ENCODE measurements around the gene CUL9. TPM values are rescaled to one million over a fixed set of nuclear protein-coding genes. Genes with fewer than 3 reads are reported as not detected.
"Not testable (repeated sequence)": the region's sequence is repeated elsewhere in the genome, so short reads cannot be mapped to it uniquely, and the experiment has no call there.

Gene CUL9
- total RNA-seq = 10 to 100 TPM; 26.2 to 50.9 (median 32.5) TPM

DNA sequence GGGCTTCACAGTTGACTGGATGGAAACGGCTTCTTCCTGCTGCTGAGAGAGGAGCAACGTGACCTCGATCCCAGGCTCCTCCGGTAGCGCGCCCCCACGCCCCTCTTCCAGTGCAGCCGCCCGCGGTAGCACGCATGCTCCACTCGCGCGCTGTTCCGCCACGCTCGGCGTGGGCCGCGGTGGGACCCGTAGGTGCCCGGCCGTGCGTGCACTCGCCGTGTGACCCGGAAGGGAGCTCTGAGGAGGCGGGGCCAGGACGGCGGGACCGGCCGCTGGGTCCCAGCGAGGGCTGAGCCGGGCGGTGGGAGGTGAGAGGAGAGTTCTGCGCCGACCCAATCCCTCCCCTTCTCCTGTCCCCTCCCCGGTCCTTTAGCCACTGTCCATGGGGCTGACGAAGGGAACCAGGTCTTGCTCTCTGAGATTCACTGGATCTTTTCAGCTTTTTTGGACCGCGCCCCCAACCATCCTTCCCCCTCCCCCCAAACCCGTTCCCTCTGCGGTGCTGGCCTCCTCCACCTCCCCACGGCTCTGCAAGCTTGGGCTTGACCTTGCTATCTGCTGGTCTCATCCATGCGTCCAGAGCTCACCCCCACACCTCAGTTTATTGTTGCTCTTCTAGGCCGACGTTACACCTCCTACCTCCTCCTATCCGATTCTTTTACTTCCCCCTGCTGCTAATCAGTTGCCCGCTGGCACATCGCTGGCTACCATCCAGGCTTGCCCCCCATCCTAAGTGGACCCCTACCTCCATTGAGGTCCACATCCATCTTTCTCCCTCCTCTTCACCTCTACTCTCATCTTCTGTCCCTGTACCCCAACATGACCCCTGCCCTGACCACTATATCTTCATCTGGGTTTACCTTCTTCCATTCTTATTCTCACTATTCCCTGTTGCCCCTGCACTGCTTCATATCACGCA, at the start of gene CUL9:
Gene CUL9 (plus strand): TSS at position 255 of the 919 bp plus-strand sequence. CDS start 2,115 bp downstream, outside the sequence.
- intact Hi-C loops (cut with DNase I) = no loop called here
- Histone ChIP-seq H3K27me3 (no peaks in the 10 kb centered on the region), H3K9me3 (no peaks in the 10 kb centered on the region), H3K4me3 (peak within 1 kb of the TSS; percentile 53 to 87 (median 80)), H3K36me3 (peaks cover 8 to 67% (median 20%) of the 10 kb centered on the region in 3 donors), H3K4me1 (peaks cover 5 to 59% (median 35%) of the 10 kb centered on the region in 3 donors), H3K27ac (peak within 1 kb of the TSS; percentile 72 to 92 (median 88))
- peak in 3 of 4 donors; percentile 44 to 81 (median 61) for TF ChIP-seq POLR2A (IDR thresholded peaks at IDR 0.05)
- TF ChIP-seq, protein P1, sequence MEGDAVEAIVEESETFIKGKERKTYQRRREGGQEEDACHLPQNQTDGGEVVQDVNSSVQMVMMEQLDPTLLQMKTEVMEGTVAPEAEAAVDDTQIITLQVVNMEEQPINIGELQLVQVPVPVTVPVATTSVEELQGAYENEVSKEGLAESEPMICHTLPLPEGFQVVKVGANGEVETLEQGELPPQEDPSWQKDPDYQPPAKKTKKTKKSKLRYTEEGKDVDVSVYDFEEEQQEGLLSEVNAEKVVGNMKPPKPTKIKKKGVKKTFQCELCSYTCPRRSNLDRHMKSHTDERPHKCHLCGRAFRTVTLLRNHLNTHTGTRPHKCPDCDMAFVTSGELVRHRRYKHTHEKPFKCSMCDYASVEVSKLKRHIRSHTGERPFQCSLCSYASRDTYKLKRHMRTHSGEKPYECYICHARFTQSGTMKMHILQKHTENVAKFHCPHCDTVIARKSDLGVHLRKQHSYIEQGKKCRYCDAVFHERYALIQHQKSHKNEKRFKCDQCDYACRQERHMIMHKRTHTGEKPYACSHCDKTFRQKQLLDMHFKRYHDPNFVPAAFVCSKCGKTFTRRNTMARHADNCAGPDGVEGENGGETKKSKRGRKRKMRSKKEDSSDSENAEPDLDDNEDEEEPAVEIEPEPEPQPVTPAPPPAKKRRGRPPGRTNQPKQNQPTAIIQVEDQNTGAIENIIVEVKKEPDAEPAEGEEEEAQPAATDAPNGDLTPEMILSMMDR (IDR thresholded peaks at IDR 0.05) = peak in 1 of 6 experiments; percentile 37
- peak; percentile 34 for DNase-seq
- 2 to 3% methylated on average over 17 to 18 of the region's 51 CpGs for WGBS, 2 donors

DNA sequence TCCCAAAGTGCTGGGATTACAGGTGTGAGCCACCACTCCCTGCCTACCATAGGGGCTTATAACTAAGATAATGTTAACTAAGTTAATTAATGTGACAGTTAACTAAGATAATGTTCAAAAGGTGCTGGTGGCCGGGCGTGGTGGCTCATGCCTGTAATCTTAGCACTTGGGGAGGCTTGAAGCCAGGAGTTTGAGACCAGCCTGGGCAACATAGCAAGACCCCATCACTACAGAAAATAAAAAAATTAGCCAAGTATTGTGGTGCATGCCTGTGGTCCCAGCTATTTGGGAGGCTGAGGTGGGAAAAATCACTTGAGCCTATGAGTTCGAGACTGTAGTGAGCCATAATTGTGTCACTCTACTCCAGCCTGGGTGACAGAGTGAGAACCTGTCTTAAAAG, 43.7 kb upstream of the CUL9 start:
- Histone ChIP-seq H3K36me3 (peaks cover 0 to 34% (median 0%) of the 10 kb centered on the region in 3 donors), H3K9me3 (no peaks in the 10 kb centered on the region), H3K27me3 (no peaks in the 10 kb centered on the region), H3K27ac (no peak overlapping the region), H3K4me1 (peaks cover 0 to 4% (median 3%) of the 10 kb centered on the region in 3 donors), H3K4me3 (no peak overlapping the region)
- no peak for TF ChIP-seq POLR2A (IDR thresholded peaks at IDR 0.05)
- TF ChIP-seq, protein P1 (IDR thresholded peaks at IDR 0.05) = no peak
- WGBS, 2 donors = 77 to 96% methylated on average over 3 of the region's 3 CpGs
- DNase-seq = no peak
- intact Hi-C loops (cut with DNase I) = no loop called here

DNA sequence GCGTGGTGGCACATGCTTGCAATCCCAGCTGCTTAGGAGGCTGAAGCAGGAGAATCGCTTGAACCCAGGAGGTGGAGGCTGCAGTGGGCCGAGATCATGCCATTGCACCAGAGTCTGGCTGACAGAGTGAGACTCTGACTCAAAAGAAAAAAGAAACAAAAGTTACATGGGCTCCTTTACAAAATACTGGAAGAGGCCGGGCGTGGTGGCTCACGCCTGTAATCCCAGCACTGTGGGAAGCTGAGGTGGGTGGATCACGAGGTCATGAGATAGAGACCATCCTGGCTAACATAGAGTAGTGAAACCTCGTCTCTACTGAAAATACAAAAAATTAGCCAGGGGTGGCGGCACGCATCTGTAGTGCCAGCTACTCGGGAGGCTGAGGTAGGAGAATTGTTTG, 42.0 kb upstream of the CUL9 start:
- DNase-seq, H3K4me3 ChIP-seq, H3K9me3 ChIP-seq, H3K27ac ChIP-seq, H3K27me3 ChIP-seq: not testable (repeated sequence)
- 76 to 79% methylated on average over 10 to 11 of the region's 11 CpGs for WGBS, 2 donors
- Histone ChIP-seq H3K36me3 (peaks cover 0 to 22% (median 0%) of the 10 kb centered on the region in 3 donors), H3K4me1 (peaks cover 0 to 15% (median 11%) of the 10 kb centered on the region in 3 donors)
- intact Hi-C loops (cut with DNase I) = loop anchor here (5.0 to 10.0 kb wide), 2 partner anchors 68 to 235 kb away; no protein-coding TSS in a partner anchor

DNA sequence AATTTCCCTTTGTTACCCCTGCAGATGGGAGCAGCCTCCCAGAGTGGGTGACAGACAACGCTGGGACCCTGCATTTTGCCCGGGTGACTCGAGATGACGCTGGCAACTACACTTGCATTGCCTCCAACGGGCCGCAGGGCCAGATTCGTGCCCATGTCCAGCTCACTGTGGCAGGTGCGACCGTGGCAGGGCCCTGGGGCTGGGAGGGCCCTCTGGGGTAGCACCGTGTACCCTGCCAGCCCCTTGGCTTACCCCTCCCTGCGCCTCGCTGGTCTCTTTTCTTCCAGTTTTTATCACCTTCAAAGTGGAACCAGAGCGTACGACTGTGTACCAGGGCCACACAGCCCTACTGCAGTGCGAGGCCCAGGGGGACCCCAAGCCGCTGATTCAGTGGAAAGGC, 40.4 kb upstream of the CUL9 start:
- H3K27ac ChIP-seq = no peak overlapping the region
- peaks cover 0 to 17% (median 11%) of the 10 kb centered on the region in 3 donors for H3K4me1 ChIP-seq
- 91% methylated on average over 4 of the region's 16 CpGs; no CpG with 5 or more reads in 1 of the 2 donors for WGBS, 2 donors
- H3K27me3 ChIP-seq = no peaks in the 10 kb centered on the region
- intact Hi-C loops (cut with DNase I) = loop anchor here (5.0 to 10.0 kb wide), 2 partner anchors 69 to 237 kb away; no protein-coding TSS in a partner anchor
- peaks cover 0 to 35% (median 5%) of the 10 kb centered on the region in 3 donors for H3K36me3 ChIP-seq
- no peaks in the 10 kb centered on the region for H3K9me3 ChIP-seq
- no peak overlapping the region for H3K4me3 ChIP-seq
- no peak for DNase-seq
- TF ChIP-seq POLR2A (IDR thresholded peaks at IDR 0.05) = no peak
- TF ChIP-seq, protein P1 (IDR thresholded peaks at IDR 0.05) = no peak

DNA sequence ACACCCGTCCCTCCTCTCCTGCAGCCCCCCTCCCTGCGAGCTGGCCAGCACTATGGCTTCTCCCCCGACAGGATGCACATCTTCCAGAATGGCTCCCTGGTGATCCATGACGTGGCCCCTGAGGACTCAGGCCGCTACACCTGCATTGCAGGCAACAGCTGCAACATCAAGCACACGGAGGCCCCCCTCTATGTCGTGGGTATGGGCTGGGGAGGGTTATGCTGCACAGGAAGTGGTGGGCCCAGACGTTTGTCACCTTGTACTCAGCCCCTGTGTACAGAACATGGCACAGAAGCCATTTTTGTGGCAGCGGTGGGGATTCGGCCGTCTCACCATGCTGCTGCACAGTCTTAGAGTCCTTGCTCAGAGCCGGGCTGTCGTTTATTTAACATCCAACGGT, 39.9 kb upstream of the CUL9 start:
- no peak for DNase-seq
- Histone ChIP-seq H3K27ac (no peak overlapping the region), H3K36me3 (peaks cover 2 to 40% (median 5%) of the 10 kb centered on the region in 3 donors), H3K4me3 (no peak overlapping the region), H3K9me3 (no peaks in the 10 kb centered on the region), H3K4me1 (peaks cover 0 to 17% (median 11%) of the 10 kb centered on the region in 3 donors), H3K27me3 (no peaks in the 10 kb centered on the region)
- 62 to 75% methylated on average over 4 to 8 of the region's 14 CpGs for WGBS, 2 donors
- TF ChIP-seq POLR2A (IDR thresholded peaks at IDR 0.05) = no peak
- TF ChIP-seq, protein P1 (IDR thresholded peaks at IDR 0.05) = no peak
- intact Hi-C loops (cut with DNase I) = loop anchor here (5.0 to 10.0 kb wide), 2 partner anchors 70 to 237 kb away; no protein-coding TSS in a partner anchor

Data from esophagus squamous epithelium (tissue), 5 donors.